IMR-90 (cell line): Measurements from ENCODE around the gene CEL. TPM values are rescaled to one million over a fixed set of nuclear protein-coding genes. Genes with fewer than 3 reads are reported as not detected.
A peak's percentile ranks its signal among the peaks of the same experiment; 100 is the strongest.

Source experiments
- ATAC-seq: fragments of 200-7000 bp; cut with Tn5 transposase; 2 replicates; pipeline ENCODE4 v1.9.1; 2020; ENCODE audit warnings: low read depth, mild to moderate bottlenecking, moderate library complexity
- BruUV-seq: library from RNA; stranded (reverse); fragments of 400-500 nt; replicated peaks from 2 replicates; lab custom pipeline; 2021; lab: Mats Ljungman, UMichigan
- CTCF ChIA-PET: fragments of 300-600 bp; formaldehyde crosslinking; extraction: SDS; loops from one replicate; lab custom pipeline; 2021; ENCODE audit warnings: antibody characterized with exemption; lab: Yijun Ruan, JAX
- POLR2A ChIA-PET: fragments of 300-600 bp; sonication (Branson Sonifier 250); formaldehyde crosslinking; loops from one replicate; lab custom pipeline; 2022; ENCODE audit warnings: antibody characterized with exemption; ENCODE audit not compliant: unreplicated experiment; lab: Charles Lee
- DNase-seq: peaks from one replicate; pipeline ENCODE4 v3.0.0; 2013
- H2AFZ ChIP-seq: replicated peaks from 2 replicates; pipeline ENCODE3; 2013; ENCODE audit warnings: low read length, mild to moderate bottlenecking; ENCODE audit not compliant: poor library complexity
- H2AK5ac ChIP-seq: 2 replicates; pipeline ENCODE4 v1.6.1; 2013; ENCODE audit warnings: low read depth, low read length, inconsistent platforms
- H2AK9ac ChIP-seq: replicated peaks from 2 replicates; pipeline ENCODE3; 2013; ENCODE audit warnings: mild to moderate bottlenecking, low read depth, low read length, moderate library complexity; ENCODE audit not compliant: poor library complexity
- H2BK120ac ChIP-seq: 2 replicates; pipeline ENCODE4 v1.6.1; 2013; ENCODE audit warnings: low read depth, low read length, inconsistent platforms
- H2BK15ac ChIP-seq: 3 replicates; pipeline ENCODE4 v1.6.1; 2013; ENCODE audit warnings: low read depth, low read length, inconsistent platforms
- H2BK20ac ChIP-seq: 2 replicates; pipeline ENCODE4 v1.6.1; 2013; ENCODE audit warnings: low read depth, mild to moderate bottlenecking, inconsistent platforms, low read length, moderate library complexity
- H2BK5ac ChIP-seq: 2 replicates; pipeline ENCODE4 v1.6.1; 2013; ENCODE audit warnings: mild to moderate bottlenecking, low read depth, low read length, inconsistent platforms; ENCODE audit not compliant: poor library complexity, severe bottlenecking
- H3K14ac ChIP-seq: replicated peaks from 2 replicates; pipeline ENCODE4 v1.6.1; 2013; ENCODE audit warnings: low read depth, low read length, inconsistent platforms
- H3K18ac ChIP-seq: 2 replicates; pipeline ENCODE4 v1.6.1; 2013; ENCODE audit warnings: low read depth, low read length, control low read depth
- H3K23ac ChIP-seq: 2 replicates; pipeline ENCODE4 v1.6.1; 2013; ENCODE audit warnings: low read depth, low read length, inconsistent platforms
- H3K27ac ChIP-seq: 2 replicates; pipeline ENCODE4 v1.5.1; 2013; ENCODE audit warnings: mild to moderate bottlenecking, control low read depth, low read length; ENCODE audit not compliant: insufficient read depth
- H3K27me3 ChIP-seq: 2 replicates; pipeline ENCODE4 v1.6.1; 2013; ENCODE audit warnings: low read length; ENCODE audit not compliant: control insufficient read depth, insufficient read depth
- H3K36me3 ChIP-seq: 2 replicates; pipeline ENCODE4 v1.6.1; 2013; ENCODE audit warnings: low read length, mixed read lengths; ENCODE audit not compliant: control insufficient read depth, insufficient read depth
- H3K4ac ChIP-seq: 2 replicates; pipeline ENCODE4 v1.6.1; 2013; ENCODE audit warnings: low read depth, low read length, inconsistent platforms
- H3K4me1 ChIP-seq: 2 replicates; pipeline ENCODE4 v1.6.1; 2013; ENCODE audit warnings: low read length, mixed read lengths; ENCODE audit not compliant: control insufficient read depth, insufficient read depth
- H3K4me2 ChIP-seq: 2 replicates; pipeline ENCODE4 v1.6.1; 2013; ENCODE audit warnings: low read depth, mild to moderate bottlenecking, control low read depth, low read length, moderate library complexity
- H3K4me3 ChIP-seq: 2 replicates; pipeline ENCODE4 v1.5.1; 2013; ENCODE audit warnings: low read depth, mild to moderate bottlenecking, control low read depth, low read length, moderate library complexity; ENCODE audit not compliant: insufficient read depth
- H3K56ac ChIP-seq: 2 replicates; pipeline ENCODE4 v1.6.1; 2013; ENCODE audit warnings: low read length, inconsistent platforms; ENCODE audit not compliant: insufficient read depth; ENCODE audit errors: extremely low read depth
- H3K79me1 ChIP-seq, 2 experiments: 2 replicates each; pipeline ENCODE4 v1.6.1; 2013; ENCODE audit warnings: low read length in 2 of 2, inconsistent platforms in 1 of 2, low read depth in 1 of 2
- H3K9ac ChIP-seq: 2 replicates; pipeline ENCODE4 v1.6.1; 2013; ENCODE audit warnings: low read depth, low read length, control low read depth
- H3K9me1 ChIP-seq: 2 replicates; pipeline ENCODE4 v1.6.1; 2013; ENCODE audit warnings: low read length, inconsistent platforms; ENCODE audit not compliant: insufficient read depth
- H3K9me3 ChIP-seq: 2 replicates; pipeline ENCODE4 v1.6.1; 2013; ENCODE audit warnings: low read length; ENCODE audit not compliant: control insufficient read depth, insufficient read depth
- H4K20me1 ChIP-seq: 2 replicates; pipeline ENCODE4 v1.6.1; 2013; ENCODE audit warnings: low read length, inconsistent platforms; ENCODE audit not compliant: insufficient read depth
- H4K5ac ChIP-seq: 2 replicates; pipeline ENCODE4 v1.6.1; 2013; ENCODE audit warnings: mild to moderate bottlenecking, low read depth, low read length, control low read depth
- H4K8ac ChIP-seq, 2 experiments: 2 replicates each; pipeline ENCODE4 v1.6.1; 2013; ENCODE audit warnings: low read depth in 2 of 2, low read length in 2 of 2, control low read depth in 1 of 2, inconsistent platforms in 1 of 2
- H4K91ac ChIP-seq: 2 replicates; pipeline ENCODE4 v1.6.1; 2013; ENCODE audit warnings: low read depth, low read length, inconsistent platforms; ENCODE audit not compliant: insufficient read depth
- BHLHE40 ChIP-seq: fragments of 150-350 bp; IDR thresholded peaks from 2 replicates; pipeline ENCODE4 v1.6.1; 2016; ENCODE audit warnings: mild to moderate bottlenecking, low read depth, low read length
- MXI1 ChIP-seq: IDR thresholded peaks from 2 replicates; pipeline ENCODE4 v1.6.1; 2012; ENCODE audit warnings: low read depth, mild to moderate bottlenecking, low read length, moderate library complexity, borderline replicate concordance
- NFE2L2 ChIP-seq: fragments of 150-350 bp; IDR thresholded peaks from 2 replicates; pipeline ENCODE4 v1.6.1; 2016; ENCODE audit warnings: low read depth, mild to moderate bottlenecking, low read length
- RAD21 ChIP-seq: IDR thresholded peaks from 2 replicates; pipeline ENCODE4 v1.6.1; 2012; ENCODE audit warnings: low read length, improper control_type of control experiment
- USF2 ChIP-seq: fragments of 150-350 bp; IDR thresholded peaks from 2 replicates; pipeline ENCODE4 v1.6.1; 2017; ENCODE audit warnings: mild to moderate bottlenecking, antibody characterized with exemption, low read length, low read depth
- WGBS, 2 experiments: methylation state at CpG; one replicate each; pipeline versions ENCODE4 v1.1.5 to v1.1.7; 2013; ENCODE audit warnings: missing lambda C conversion rate in 2 of 2; ENCODE audit not compliant: insufficient read length in 1 of 2; ENCODE audit errors: extremely low coverage in 2 of 2; 5-methylcytosine and 5-hydroxymethylcytosine counted together
- dilution Hi-C: fragments of 300-500 bp; cut with HindIII; formaldehyde crosslinking; loops from one replicate; pipeline ENCODE4 v1.14.3; 2018; ENCODE audit warnings: low sequenced_read_pairs; ENCODE audit not compliant: unreplicated experiment
- in situ Hi-C: fragments of 300-500 bp; cut with MboI; formaldehyde crosslinking; loops from 3 replicates; pipeline ENCODE4 v1.14.3; 2019; ENCODE audit warnings: low sequenced_read_pairs, inconsistent platforms, mixed read lengths
- intact Hi-C: fragments of 100-400 bp; cut with micrococcal nuclease; formaldehyde crosslinking; loops from 2 replicates; pipeline ENCODE4 v1.10.0; 2022
- polyA plus RNA-seq, 3 experiments: library from polyadenylated mRNA; depleted of rRNA; stranded (reverse); fragments of >200 nt; gene quantifications; 2 replicates each; pipeline ENCODE4 v1.2.3, GENCODE V29; 2012; ENCODE audit warnings: low replicate concordance in 1 of 3
- total RNA-seq: library from RNA; depleted of rRNA; stranded (reverse); fragments of >200 nt; gene quantifications from 2 replicates; pipeline ENCODE4 v1.2.3, GENCODE V29; 2012

The CEL gene
- total and polyA plus RNA-seq, 2 of the 4 experiments (the other 2 are of a cell fraction) = under 0.01 to 0.75 TPM

DNA sequence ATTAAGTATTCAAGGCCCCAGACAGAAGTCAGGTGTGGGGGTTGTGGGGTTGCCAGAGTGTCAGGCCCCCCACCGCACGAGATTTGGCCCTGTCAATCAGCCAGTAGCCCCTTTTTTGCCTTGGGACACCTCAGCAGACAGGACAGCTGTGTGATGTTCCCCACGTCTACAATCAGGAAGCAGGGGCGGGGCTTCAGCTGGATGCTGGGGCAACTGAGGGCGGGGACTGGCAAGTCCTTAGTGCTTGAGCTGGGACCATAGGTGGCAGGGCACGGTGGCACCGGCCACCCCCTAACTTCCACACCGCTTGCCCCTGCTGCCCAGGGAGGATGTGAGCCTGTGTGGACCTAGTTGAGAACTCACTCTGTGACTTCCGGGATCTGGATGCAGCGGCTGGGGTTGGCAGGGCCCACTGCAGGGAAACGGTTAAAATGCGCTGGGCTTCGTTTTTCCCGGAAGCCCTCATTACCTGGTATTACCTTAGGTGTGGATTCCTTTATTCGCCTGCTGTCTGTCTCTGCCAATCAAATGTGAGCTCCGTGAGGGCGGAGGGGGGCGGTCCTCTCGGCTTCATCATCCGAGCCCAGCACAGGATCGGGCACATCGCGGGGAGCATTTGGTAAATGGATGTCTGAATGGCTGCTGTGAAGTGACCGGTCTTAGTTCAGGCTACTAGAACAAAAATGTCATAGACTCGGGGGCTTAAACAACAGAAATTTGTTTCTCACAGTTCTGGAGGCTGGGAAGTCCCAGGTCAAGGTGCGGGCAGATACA, 38.5 kb upstream of the CEL start:
- Histone ChIP-seq H3K4ac (no peak overlapping the region), H3K9me3 (no peaks in the 10 kb centered on the region; the same call in 1 of the 2 replicates), H2BK20ac (no peak overlapping the region), H4K20me1 (no peaks in the 10 kb centered on the region), H3K9ac (no peak overlapping the region), H3K14ac (no peak overlapping the region), H2BK120ac (no peak overlapping the region), H3K4me1 (no peaks in the 10 kb centered on the region), H3K4me2 (no peak overlapping the region), H2BK15ac (no peak overlapping the region), H4K5ac (no peak overlapping the region), H2AK5ac (no peak overlapping the region), H4K8ac (no peak overlapping the region; a peak in 1 of 4 replicates), H3K27ac (no peak overlapping the region), H3K4me3 (no peak overlapping the region), H4K91ac (no peak overlapping the region), H3K36me3 (no peaks in the 10 kb centered on the region), H3K56ac (no peak overlapping the region), H3K9me1 (no peaks in the 10 kb centered on the region), H2AFZ (peak overlapping the region; percentile 73), H3K23ac (no peak overlapping the region), H2BK5ac (no peak overlapping the region), H3K79me1 (no peaks in the 10 kb centered on the region), H3K27me3 (no peaks in the 10 kb centered on the region; the same call in 1 of the 2 replicates), H3K18ac (no peak overlapping the region), H2AK9ac (peak overlapping the region; percentile 72)
- no peak for ATAC-seq
- POLR2A ChIA-PET = no interaction called here
- no peak for DNase-seq
- no peak for TF ChIP-seq BHLHE40
- TF ChIP-seq RAD21 = no peak
- TF ChIP-seq USF2 = no peak
- no peak for TF ChIP-seq MXI1
- no peak for TF ChIP-seq NFE2L2
- WGBS, 2 experiments = 68% methylated on average over 23 of the region's 26 CpGs; no CpG with 5 or more reads in 1 of the 2 experiments
- dilution Hi-C loops (no loop called here), intact Hi-C loops (no loop called here), in situ Hi-C loops (no loop called here)
- no TSS peak for BruUV-seq
- CTCF ChIA-PET = interaction anchor here (0.8 to 1.4 kb wide), 2 partner anchors 13 to 51 kb away, joined by 3 to 6 read pairs; no protein-coding TSS in a partner anchor
